ENCODE measurements around the gene LCOR.

- no peak for TF ChIP-seq CTCF (IDR thresholded peaks at IDR 0.05)
- no peak for TF ChIP-seq POLR2A (IDR thresholded peaks at IDR 0.05)
Measured at GRCh38 chr10:96890580-96890979, 58.5 kb downstream of the LCOR start.
